Astrocyte of the cerebellum (primary cell): ENCODE data around the gene AAR2.

Experiments
- DNase-seq: peaks from one replicate; pipeline ENCODE4 v3.0.0-alpha.2; 2011; ENCODE audit warnings: low read depth
- H3K4me3 ChIP-seq: 2 replicates; pipeline ENCODE4 v1.5.1; 2011; ENCODE audit warnings: mild to moderate bottlenecking, low read depth, low read length, moderate library complexity
- in situ Hi-C: cut with HindIII; loops from 2 replicates; pipeline ENCODE4 v1.10.0; 2017; ENCODE audit warnings: low sequenced_read_pairs
- TF ChIP-seq, protein P1 (sequence below): IDR thresholded peaks from 2 replicates; pipeline ENCODE4 v1.5.1; 2012; ENCODE audit warnings: low read length, low read depth, moderate library complexity, mild to moderate bottlenecking; ENCODE audit errors: missing control alignments

AAR2 gene

DNA sequence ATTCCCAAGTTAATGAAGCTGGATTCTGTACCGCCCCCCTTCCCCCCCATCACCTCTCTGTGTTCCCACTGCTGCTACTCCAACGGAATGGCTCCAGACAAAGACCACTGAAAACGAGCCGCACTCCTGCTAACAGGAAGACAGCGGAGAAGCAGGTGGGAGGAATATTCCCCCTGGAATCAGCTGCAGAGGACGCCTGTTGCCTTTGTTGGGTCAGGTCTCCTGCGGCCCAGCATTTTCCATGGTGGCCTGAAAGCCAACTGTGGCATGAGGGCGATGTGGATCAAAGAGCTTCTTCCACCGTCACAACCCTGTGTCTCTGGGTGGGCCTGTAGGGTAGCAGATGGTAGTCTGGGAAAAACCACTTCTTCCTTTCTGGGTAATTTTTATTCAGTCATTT, 16.8 kb downstream of the AAR2 start:
- TF ChIP-seq, protein P1, sequence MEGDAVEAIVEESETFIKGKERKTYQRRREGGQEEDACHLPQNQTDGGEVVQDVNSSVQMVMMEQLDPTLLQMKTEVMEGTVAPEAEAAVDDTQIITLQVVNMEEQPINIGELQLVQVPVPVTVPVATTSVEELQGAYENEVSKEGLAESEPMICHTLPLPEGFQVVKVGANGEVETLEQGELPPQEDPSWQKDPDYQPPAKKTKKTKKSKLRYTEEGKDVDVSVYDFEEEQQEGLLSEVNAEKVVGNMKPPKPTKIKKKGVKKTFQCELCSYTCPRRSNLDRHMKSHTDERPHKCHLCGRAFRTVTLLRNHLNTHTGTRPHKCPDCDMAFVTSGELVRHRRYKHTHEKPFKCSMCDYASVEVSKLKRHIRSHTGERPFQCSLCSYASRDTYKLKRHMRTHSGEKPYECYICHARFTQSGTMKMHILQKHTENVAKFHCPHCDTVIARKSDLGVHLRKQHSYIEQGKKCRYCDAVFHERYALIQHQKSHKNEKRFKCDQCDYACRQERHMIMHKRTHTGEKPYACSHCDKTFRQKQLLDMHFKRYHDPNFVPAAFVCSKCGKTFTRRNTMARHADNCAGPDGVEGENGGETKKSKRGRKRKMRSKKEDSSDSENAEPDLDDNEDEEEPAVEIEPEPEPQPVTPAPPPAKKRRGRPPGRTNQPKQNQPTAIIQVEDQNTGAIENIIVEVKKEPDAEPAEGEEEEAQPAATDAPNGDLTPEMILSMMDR: no peak
- no peak for DNase-seq
- in situ Hi-C loops: no loop called here
- H3K4me3 ChIP-seq: no peak overlapping the region

DNA sequence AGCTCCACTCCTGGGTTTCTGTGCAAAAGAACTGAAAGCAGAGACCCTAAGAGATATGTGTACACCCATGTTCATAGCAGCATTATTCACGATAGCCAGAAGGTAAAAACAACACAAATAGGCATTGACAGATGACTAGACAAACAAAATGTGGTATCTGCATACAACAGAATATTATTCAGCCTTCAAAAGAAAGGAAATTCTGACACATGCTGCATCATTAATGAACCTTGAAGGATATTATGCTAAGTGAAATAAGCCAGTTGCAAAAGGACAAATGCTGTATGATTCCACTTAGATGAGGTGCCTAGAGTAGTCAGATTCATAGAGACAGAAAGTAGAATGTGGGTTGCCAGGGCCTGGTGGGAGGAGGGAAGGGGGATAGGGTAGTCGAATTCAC, 17.8 kb downstream of the AAR2 start:
- in situ Hi-C loops: no loop called here
- no peak for DNase-seq
- H3K4me3 ChIP-seq: no peak overlapping the region
- TF ChIP-seq, protein P1: no peak

DNA sequence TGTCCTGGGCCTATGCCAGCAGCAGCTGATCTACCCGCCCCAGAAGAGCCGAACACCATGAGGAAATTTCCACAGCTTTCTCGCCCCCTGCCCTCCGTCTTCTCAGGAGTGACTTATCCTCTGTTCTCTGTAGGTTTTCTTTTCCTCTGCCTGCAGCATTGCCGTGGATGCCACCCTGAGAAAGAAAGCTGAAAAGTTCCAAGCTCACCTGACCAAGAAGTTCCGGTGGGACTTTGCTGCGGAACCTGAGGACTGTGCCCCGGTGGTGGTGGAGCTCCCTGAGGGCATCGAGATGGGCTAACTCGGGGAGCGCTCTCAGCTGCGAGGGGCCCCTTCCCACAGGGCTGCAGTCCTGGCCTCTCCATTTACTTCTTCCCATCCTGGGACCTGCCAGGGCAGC, 19.2 kb downstream of the AAR2 start:
- in situ Hi-C loops: no loop called here
- no peak for DNase-seq
- TF ChIP-seq, protein P1: no peak
- H3K4me3 ChIP-seq: no peak overlapping the region

- in situ Hi-C loops: no loop called here
- no peak for DNase-seq
- TF ChIP-seq, protein P1: no peak
- H3K4me3 ChIP-seq: no peak overlapping the region
Measured at GRCh38 chr20:36259177-36260061, 23.1 kb downstream of the AAR2 start.

DNA sequence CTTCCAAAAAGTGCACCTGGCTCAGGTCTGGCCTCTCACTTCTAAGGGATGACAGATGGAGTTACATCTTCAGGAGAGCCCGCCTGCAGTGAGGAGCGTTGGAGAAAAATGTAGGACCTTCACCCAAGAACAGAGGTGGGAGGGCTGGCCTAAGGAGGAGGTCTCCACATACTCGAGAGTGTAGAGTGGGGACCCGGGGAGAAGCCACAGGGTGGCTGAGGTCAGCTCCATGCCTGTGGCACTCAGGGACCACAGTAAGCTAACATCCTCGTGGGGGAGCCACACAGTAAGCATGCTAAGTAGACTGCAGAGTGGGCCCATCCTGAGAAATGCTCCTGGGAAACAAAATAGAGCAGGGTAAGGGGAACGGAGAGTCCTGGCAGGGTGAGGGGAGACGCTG, 24.0 kb downstream of the AAR2 start:
- TF ChIP-seq, protein P1: no peak
- H3K4me3 ChIP-seq: no peak overlapping the region
- in situ Hi-C loops: no loop called here
- DNase-seq: no peak

GRCh38 chr20:36261389-36262105, 25.3 kb downstream of the AAR2 start:
- no peak overlapping the region for H3K4me3 ChIP-seq
- DNase-seq: no peak
- TF ChIP-seq, protein P1: no peak
- in situ Hi-C loops: no loop called here
